Thyroid gland (tissue), 4 donors: Measurements from ENCODE around the gene MYH8.

ENCODE experiments used
- POLR2A ChIP-seq, 2 donors: fragments of 450-650 bp; IDR thresholded peaks; one replicate each; pipeline ENCODE4 v1.6.1; 2017; ENCODE audit warnings: antibody characterized with exemption in 2 of 2, mild to moderate bottlenecking in 2 of 2, moderate library complexity in 1 of 2
- TF ChIP-seq, protein P1 (sequence below), 6 experiments: fragments of 200-600 bp in 3 of 6; fragments of 450-650 bp in 3 of 6; sonication (generic) in 3 of 6; IDR thresholded peaks; one replicate each; pipeline ENCODE4 v1.5.1; 2016 to 2019; ENCODE audit warnings: antibody characterized with exemption in 6 of 6, mild to moderate bottlenecking in 2 of 6, inconsistent platforms in 1 of 6, moderate library complexity in 1 of 6

DNA sequence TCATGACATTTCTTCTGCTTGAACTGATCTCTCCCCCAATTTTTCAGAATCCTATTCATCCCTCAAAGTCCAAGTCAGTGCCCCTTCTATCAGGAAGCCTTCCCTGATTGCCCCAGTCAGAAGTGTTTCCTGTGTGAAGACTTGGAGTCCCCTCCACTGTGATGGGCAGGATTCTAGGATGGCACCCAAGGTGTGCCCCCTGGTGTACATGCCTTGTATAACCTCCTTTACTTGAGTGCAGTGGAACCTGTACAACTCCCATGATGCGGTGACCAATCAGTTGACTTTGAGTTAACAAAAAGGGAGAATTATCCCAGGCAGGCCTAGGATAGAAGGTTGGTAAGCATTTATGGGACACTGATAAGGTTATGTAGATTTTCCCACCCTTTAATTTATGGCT is 72.3 kb downstream of the MYH8 start:
- TF ChIP-seq POLR2A (IDR thresholded peaks at IDR 0.05) = no peak
- TF ChIP-seq, protein P1, sequence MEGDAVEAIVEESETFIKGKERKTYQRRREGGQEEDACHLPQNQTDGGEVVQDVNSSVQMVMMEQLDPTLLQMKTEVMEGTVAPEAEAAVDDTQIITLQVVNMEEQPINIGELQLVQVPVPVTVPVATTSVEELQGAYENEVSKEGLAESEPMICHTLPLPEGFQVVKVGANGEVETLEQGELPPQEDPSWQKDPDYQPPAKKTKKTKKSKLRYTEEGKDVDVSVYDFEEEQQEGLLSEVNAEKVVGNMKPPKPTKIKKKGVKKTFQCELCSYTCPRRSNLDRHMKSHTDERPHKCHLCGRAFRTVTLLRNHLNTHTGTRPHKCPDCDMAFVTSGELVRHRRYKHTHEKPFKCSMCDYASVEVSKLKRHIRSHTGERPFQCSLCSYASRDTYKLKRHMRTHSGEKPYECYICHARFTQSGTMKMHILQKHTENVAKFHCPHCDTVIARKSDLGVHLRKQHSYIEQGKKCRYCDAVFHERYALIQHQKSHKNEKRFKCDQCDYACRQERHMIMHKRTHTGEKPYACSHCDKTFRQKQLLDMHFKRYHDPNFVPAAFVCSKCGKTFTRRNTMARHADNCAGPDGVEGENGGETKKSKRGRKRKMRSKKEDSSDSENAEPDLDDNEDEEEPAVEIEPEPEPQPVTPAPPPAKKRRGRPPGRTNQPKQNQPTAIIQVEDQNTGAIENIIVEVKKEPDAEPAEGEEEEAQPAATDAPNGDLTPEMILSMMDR (IDR thresholded peaks at IDR 0.05) = no peak
